ENCODE data around the gene NCOR1. TPM values are rescaled to one million over a fixed set of nuclear protein-coding genes. Genes with fewer than 3 reads are reported as not detected.
A peak's percentile ranks its signal among the peaks of the same experiment; 100 is the strongest.
"Not testable (repeated sequence)": the region's sequence is repeated elsewhere in the genome, so short reads cannot be mapped to it uniquely, and the experiment has no call there.

The NCOR1 gene
- 78.1 TPM for total RNA-seq
- long read RNA-seq, transcript NCOR1-206 (15 exons, 1,883 nt) = major isoform, 31 of 167 reads
- long read RNA-seq, transcript NCOR1-221 (16 exons, 1,877 nt) = minor isoform, 6 of 167 reads
- long read RNA-seq, partial matches to known transcripts = 73 of 167 reads
- long read RNA-seq, other reads (novel, unspliced or antisense) = 48 of 167 reads

- intact Hi-C loops (cut with DNase I) = loop anchor here (5.0 kb wide), 1 partner anchor 72 kb away; no protein-coding TSS in a partner anchor
- DNase-seq (ENCODE audit: low spot score) = peak; percentile 96
Observed at GRCh38 chr17:16215273-16215964, at the start of gene NCOR1. NCOR1 (minus strand) TSS chr17:16215534; CDS start chr17:16194569, 20,965 bp downstream.

DNA sequence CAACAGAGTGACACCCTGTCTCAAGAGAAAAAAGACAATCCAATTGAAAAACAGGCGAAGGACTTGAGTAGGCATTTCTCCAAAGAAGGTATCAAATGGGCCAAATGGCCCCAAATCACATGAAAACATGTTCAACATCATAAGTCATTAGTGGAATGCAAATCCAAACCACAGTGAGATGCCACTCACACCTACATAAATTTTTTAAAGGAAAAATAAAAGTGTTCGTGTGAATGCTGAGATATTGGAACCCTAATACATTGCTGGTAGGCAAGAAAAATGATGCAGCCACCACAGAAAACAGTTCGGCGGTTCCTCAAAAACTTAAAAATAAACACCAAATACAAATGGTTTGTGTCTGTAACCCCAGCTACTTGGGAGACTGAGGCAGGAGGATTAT, 46.9 kb upstream of the NCOR1 start:
- intact Hi-C loops (cut with DNase I) = no loop called here

GRCh38 chr17:16261049-16261448, 45.7 kb upstream of the NCOR1 start:
- DNase-seq (ENCODE audit: low spot score) = no peak
- intact Hi-C loops (cut with DNase I) = no loop called here

More for the DNA sequence above, 46.9 kb upstream of the NCOR1 start:
- DNase-seq (ENCODE audit: low spot score) = no peak

DNA sequence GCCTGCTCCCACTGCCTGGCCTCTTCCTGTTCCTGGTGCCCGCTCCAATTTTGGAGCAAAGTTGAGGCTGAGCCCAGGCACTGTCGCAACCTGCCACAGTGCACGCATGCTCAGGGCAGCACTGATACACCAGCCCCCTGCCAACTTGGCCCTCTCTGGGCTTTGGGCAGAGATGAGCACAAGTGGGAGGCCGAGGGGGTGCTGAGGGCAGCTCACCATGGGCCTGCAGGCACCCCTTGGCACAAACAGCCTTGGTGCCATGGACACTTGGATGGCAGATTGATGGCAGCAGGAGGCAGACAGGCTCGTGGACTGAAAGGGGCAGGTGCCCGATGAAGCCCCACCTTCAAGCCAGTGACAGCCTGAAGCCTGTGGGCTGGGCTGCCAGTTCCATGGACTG, 44.6 kb upstream of the NCOR1 start:
- intact Hi-C loops (cut with DNase I) = no loop called here
- no peak for DNase-seq (ENCODE audit: low spot score)

DNA sequence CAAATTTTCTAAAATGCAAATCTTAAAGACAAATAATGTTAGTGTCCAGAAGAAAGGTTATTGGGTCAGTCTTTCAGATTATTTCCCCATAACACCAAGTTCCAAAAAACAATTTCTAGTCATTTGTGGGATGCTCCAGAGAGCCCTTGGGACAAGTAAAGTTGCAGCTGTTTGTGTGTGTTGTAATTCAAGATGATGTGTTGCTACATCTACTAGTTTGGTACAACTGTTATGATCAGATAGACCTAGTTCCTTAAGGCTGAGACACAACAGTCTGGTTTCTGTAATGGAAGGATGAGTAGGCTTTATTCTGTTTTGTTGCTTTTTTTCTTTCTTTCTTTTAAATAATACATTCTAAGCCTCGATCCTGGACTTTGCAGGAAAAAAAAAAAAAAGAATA, 43.6 kb upstream of the NCOR1 start:
- intact Hi-C loops (cut with DNase I) = no loop called here

DNA sequence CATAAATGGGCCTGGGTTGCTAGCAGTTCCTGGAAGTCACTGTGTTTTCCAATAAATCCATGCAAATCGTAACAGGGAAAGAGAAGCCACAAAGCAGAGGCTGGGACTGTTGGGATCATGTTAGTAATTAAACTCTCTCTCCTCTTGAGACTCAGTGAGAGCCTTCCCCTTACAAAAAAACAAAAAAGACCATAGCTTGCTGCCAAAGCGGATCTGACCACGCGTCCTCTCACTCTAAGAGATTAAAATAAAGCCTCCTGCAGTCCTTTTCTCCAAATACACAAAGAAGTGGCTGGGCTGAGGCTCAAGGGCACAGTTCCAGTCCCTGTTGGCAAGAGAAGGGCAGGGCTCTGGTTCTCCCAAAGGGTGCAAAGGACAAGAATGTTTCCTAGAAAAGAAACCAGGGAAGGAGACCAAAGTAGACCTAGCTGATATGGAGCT, 40.2 kb upstream of the NCOR1 start:
- peak; percentile 76 for DNase-seq (ENCODE audit: low spot score)
- intact Hi-C loops (cut with DNase I) = no loop called here

More for the DNA sequence above, 43.6 kb upstream of the NCOR1 start:
- DNase-seq (ENCODE audit: low spot score) = no peak

- DNase-seq (ENCODE audit: low spot score) = no peak
- intact Hi-C loops (cut with DNase I) = no loop called here
Observed at GRCh38 chr17:16254773-16255400, 39.6 kb upstream of the NCOR1 start.

DNA sequence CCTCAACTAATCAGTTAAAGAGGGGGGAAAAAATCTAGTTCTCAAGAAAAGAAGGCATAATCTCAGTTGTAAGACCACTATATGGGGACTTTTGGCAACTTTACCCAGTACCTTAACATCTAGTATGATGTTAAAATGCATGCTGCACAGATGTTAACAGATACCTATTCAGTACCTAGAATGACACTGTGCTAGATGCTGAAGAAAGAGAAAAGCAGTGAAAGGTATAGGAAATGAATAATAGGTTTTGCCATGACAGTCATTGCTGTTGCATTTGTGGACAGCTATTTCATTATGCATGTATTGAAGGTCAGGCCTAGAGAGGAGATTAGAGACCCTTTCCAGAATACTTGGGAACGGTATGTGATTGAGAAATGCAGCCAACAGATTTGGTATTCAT, 36.2 kb upstream of the NCOR1 start:
- intact Hi-C loops (cut with DNase I) = no loop called here
- no peak for DNase-seq (ENCODE audit: low spot score)

- DNase-seq (ENCODE audit: low spot score) = no peak
- intact Hi-C loops (cut with DNase I) = no loop called here
Observed at GRCh38 chr17:16251043-16251442, 35.7 kb upstream of the NCOR1 start.

DNA sequence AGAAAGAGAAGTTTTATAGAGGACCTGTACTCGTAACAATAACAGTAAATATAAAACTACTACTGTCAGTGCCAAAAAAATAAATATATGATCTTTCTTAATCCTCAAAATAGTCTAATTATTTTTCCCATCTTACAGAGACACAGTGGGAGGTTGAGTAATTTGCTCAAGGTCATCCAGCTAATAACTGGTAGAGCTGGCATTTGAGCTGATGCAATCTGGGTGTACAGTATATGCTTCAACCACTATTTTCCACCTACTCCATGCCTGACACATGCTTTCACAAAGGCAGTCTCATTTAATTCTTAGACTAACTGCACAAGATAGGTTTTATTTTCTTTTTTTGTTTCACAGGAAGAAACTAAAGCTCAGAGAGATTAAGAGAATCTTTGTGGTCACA, 35.3 kb upstream of the NCOR1 start:
- intact Hi-C loops (cut with DNase I) = no loop called here
- DNase-seq (ENCODE audit: low spot score) = no peak

DNA sequence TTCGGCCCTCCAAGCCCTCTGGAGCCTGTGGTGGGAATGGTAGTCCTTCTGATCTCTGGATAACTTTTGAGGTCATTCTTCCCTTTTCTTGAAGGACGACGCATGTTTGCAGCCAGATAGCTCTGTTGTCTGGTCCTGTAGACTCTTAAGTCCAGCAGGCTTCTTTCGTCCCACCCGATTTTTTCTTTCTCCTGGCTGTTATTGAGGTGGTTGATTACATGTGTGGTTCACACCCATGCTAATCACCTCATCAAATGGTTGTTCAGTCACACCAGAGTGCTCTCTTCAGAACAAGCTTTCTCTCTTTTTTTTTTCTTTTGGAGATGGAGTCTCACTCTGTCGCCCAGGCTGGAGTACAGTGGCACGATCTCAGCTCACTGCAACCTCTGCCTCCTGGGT, 32.3 kb upstream of the NCOR1 start:
- DNase-seq (ENCODE audit: low spot score) = no peak
- intact Hi-C loops (cut with DNase I) = no loop called here

- intact Hi-C loops (cut with DNase I) = no loop called here
- no peak for DNase-seq (ENCODE audit: low spot score)
Observed at GRCh38 chr17:16243801-16244567, 28.6 kb upstream of the NCOR1 start.

DNA sequence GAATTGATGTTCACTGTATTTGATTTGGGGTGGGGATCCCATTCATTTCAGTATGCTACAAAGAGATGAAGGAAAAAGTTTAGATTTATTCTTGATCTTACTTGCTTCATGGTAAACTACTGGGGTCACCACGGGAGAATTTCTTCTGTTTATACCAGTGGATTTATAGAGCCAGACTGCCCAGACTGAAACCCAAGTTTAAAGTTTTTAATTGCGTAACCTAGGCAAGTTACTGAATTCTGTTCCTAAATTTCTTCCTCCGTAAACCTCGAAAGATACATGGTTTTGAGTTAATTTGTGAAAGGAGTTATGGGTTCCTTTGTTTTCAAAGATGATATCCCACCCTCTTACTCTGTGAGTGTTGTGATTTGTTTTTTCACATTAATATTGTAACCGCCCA, 28.1 kb upstream of the NCOR1 start:
- DNase-seq (ENCODE audit: low spot score) = no peak
- intact Hi-C loops (cut with DNase I) = no loop called here

DNA sequence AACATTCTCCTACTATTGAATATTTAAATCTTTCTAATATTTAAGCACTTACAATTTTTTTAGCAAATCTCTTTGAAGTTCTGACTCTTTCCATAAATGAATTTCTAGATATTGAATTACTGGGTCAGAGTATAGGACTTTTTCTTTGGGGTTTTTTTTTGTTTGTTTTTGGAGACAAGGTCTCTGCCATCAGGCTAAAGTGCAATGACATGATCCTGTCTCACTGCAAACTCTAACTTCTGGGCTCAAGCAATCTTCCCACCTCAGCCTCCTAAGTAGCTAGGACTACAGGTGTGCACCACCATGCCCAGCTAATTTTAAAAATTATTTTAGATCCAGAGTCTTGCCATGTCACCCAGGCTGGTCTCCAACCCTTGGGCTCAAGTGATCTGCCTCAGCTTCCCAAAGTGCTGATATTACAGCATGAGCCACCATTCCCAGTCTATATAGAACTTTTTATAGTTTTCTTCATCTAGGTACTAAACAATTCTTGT, 26.6 kb upstream of the NCOR1 start:
- intact Hi-C loops (cut with DNase I) = no loop called here
- DNase-seq (ENCODE audit: low spot score) = no peak

- no peak for DNase-seq (ENCODE audit: low spot score)
- intact Hi-C loops (cut with DNase I) = no loop called here
Observed at GRCh38 chr17:16239931-16240330, 24.6 kb upstream of the NCOR1 start.

DNA sequence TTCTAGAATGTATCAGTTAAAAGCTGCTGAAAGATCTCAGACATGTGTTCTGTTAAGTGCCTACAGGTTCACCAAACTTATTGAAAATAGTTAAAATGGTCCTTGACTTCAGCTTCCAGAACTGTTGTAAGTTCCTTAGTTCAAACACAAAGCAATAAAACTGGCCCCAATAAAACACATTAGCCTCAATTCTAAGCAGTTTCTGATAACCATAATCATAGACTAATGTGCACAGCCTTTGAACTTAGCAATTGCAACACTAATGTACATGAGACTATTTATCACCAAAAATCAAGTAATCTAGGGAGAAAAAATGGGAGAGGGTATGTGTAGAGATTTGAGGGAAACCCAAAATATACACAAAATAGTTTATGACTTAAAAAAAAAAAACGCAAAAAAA, 17.1 kb upstream of the NCOR1 start:
- no peak for DNase-seq (ENCODE audit: low spot score)
- intact Hi-C loops (cut with DNase I) = no loop called here

DNA sequence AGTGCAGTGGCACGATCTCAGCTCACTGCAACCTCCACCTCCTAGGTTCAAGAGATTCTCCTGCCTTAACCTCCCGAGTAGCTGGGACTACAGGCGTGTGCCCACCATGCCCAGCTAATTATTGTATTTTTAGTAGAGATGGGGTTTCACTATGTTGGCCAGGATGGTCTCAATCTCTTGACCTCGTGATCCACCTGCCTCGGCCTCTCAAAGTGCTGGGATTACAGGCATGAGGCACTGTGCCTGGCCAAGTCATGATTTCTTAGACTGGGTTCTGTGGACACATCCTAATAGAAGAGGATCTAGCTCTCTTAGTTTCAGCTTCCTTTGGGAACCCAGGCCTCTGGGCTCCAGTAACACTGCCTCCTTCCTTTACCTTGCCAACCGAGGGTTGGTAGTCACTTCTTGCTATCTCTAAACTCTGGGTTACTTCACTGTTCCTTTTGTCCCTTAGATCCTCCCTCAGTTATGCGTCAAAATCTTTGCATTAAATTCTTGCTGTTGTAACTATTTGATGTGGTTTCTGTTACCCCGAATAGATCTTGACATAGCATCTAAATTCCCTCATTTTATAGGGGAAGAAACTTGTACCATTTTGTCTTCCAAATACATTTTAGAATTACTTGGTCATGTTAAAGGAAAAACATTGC, 14.7 kb upstream of the NCOR1 start:
- DNase-seq (ENCODE audit: low spot score); intact Hi-C loops (cut with DNase I): not testable (repeated sequence)

DNA sequence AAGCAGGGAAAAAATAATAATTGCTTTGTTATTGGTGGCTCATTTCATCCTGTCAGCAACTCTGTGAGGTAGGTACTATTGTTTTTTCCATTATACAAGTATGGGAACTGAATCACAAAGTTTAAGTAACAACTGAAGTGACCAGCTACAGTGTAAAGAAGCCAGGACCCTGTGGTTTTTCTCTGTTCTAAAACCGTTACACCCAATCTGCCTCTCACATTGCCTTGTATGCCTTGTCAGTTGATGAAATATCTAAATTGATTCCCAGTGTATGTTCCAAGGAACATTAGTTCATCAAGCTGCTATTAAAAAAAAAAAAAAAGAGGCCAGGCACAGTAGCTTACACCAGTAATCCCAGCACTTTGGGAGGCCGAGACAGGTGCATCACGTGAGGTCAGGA, 7.1 kb upstream of the NCOR1 start:
- no peak for DNase-seq (ENCODE audit: low spot score)
- intact Hi-C loops (cut with DNase I) = no loop called here

DNA sequence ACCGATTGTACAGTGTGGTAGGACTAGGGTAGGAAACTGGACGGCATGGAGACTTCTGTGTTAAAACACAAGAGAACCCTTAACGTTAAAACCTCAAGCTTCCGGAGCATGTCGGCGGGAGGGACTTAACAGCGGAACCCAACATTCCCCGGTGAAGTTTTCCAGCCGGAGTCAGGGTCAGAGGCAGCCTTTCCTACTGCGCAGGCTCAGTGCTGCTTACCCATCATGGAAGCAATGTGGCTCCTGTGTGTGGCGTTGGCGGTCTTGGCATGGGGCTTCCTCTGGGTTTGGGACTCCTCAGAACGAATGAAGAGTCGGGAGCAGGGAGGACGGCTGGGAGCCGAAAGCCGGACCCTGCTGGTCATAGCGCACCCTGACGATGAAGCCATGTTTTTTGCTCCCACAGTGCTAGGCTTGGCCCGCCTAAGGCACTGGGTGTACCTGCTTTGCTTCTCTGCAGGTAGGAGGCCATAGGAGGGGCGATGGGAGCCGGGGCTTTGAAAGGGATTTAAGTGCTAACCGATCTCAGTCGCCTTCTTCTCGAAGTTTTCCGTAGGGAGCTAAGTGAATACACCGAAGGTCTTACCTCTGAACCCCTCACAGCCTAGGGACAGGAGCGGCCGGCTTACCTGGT, 1.8 kb upstream of the NCOR1 start, which contains the start of gene PIGL:
PIGL (plus strand) TSS at position 209 of the 634 bp plus-strand sequence; CDS start at position 226, 17 bp downstream.
- intact Hi-C loops (cut with DNase I) = loop anchor here (5.0 kb wide), 1 partner anchor 70 kb away; no protein-coding TSS in a partner anchor
- DNase-seq (ENCODE audit: low spot score) = peak; percentile 94
